B cell (primary cell): ENCODE measurements around the gene VSIG10L.

Source experiments
- EZH2 ChIP-seq: IDR thresholded peaks from 2 replicates; pipeline ENCODE4 v1.6.1; 2012; ENCODE audit warnings: borderline replicate concordance, low read depth, mild to moderate bottlenecking, moderate library complexity, low read length; ENCODE audit not compliant: insufficient read depth, poor library complexity, severe bottlenecking
- TF ChIP-seq, protein P1 (sequence below): fragments of 200-600 bp; IDR thresholded peaks from one replicate; pipeline ENCODE4 v1.8.0; 2022; ENCODE audit warnings: antibody characterized with exemption, mild to moderate bottlenecking

DNA sequence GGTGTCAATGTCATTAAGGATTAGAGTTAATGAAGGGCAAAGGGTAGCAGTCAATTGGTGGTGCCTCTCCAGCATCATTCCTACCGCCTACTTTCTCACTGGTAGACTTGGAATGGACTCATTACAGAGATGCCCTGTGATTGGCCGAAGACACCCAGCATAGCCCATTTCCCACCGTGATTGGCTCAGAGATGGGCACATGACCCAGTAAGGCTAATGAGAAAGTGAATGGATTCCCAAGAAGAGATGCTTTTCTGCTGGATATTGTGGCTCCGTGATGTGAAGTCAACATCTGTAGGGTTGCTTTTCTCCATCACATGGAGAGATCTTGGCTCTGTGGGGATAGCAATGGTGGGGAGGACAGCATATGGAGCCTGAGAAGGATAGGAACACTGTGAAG lies 11.6 kb downstream of the VSIG10L start:
- TF ChIP-seq, protein P1, sequence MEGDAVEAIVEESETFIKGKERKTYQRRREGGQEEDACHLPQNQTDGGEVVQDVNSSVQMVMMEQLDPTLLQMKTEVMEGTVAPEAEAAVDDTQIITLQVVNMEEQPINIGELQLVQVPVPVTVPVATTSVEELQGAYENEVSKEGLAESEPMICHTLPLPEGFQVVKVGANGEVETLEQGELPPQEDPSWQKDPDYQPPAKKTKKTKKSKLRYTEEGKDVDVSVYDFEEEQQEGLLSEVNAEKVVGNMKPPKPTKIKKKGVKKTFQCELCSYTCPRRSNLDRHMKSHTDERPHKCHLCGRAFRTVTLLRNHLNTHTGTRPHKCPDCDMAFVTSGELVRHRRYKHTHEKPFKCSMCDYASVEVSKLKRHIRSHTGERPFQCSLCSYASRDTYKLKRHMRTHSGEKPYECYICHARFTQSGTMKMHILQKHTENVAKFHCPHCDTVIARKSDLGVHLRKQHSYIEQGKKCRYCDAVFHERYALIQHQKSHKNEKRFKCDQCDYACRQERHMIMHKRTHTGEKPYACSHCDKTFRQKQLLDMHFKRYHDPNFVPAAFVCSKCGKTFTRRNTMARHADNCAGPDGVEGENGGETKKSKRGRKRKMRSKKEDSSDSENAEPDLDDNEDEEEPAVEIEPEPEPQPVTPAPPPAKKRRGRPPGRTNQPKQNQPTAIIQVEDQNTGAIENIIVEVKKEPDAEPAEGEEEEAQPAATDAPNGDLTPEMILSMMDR = no peak
- TF ChIP-seq EZH2 = no peak
